Ishikawa (cell line): ENCODE results near the gene NOSTRIN.

ENCODE experiments used
- CEBPB ChIP-seq: IDR thresholded peaks from 2 replicates; pipeline ENCODE4 v1.6.1; 2012
- EP300 ChIP-seq: IDR thresholded peaks from 2 replicates; pipeline ENCODE4 v1.6.1; 2012; ENCODE audit warnings: borderline replicate concordance
- FOXM1 ChIP-seq: IDR thresholded peaks from 2 replicates; pipeline ENCODE4 v1.6.1; 2012; ENCODE audit warnings: low read depth, borderline replicate concordance
- MAX ChIP-seq: IDR thresholded peaks from 2 replicates; pipeline ENCODE4 v1.6.1; 2012
- NFIC ChIP-seq: IDR thresholded peaks from 2 replicates; pipeline ENCODE4 v1.6.1; 2012
- RAD21 ChIP-seq: IDR thresholded peaks from 2 replicates; pipeline ENCODE4 v1.6.1; 2012; ENCODE audit warnings: low read depth
- TEAD4 ChIP-seq: IDR thresholded peaks from 2 replicates; pipeline ENCODE4 v1.6.1; 2012
- USF1 ChIP-seq: IDR thresholded peaks from 2 replicates; pipeline ENCODE4 v1.6.1; 2012
- YY1 ChIP-seq: IDR thresholded peaks from 2 replicates; pipeline ENCODE4 v1.6.1; 2012; ENCODE audit warnings: low read depth
- ZBTB7A ChIP-seq: IDR thresholded peaks from 2 replicates; pipeline ENCODE4 v1.6.1; 2012; ENCODE audit warnings: low read depth

- no peak for TF ChIP-seq RAD21
- no peak for TF ChIP-seq ZBTB7A
- no peak for TF ChIP-seq CEBPB
- TF ChIP-seq YY1: no peak
- no peak for TF ChIP-seq MAX
- no peak for TF ChIP-seq USF1
- TF ChIP-seq EP300: no peak
- TF ChIP-seq TEAD4: no peak
- no peak for TF ChIP-seq NFIC
- TF ChIP-seq FOXM1: no peak
Observed at GRCh38 chr2:168853471-168853870, 51.0 kb downstream of the NOSTRIN start.
